Central memory CD8-positive, alpha-beta T cell (primary cell): ENCODE data around the gene EIF3D.

Source experiments
- ATAC-seq: fragments of 150-1000 bp; cut with Tn5 transposase; replicated peaks from 2 replicates; pipeline ENCODE4 v1.10.0; 2022; ENCODE audit warnings: mild to moderate bottlenecking, moderate FRiP score, moderate number of reproducible peaks; ENCODE audit not compliant: poor library complexity, severe bottlenecking; ENCODE audit errors: extremely low read depth
- DNase-seq, 2 donors: peaks; one replicate each; pipeline ENCODE4 v3.0.0; 2021; ENCODE audit warnings: low spot score in 2 of 2
- H3K27ac Mint-ChIP-seq: one replicate; pipeline ENCODE4 v1.8.0; 2022; ENCODE audit warnings: low read depth, mild to moderate bottlenecking, moderate library complexity, mixed read lengths
- H3K27me3 Mint-ChIP-seq: one replicate; pipeline ENCODE4 v1.8.0; 2022; ENCODE audit warnings: mixed read lengths
- H3K36me3 Mint-ChIP-seq: one replicate; pipeline ENCODE4 v1.8.0; 2022; ENCODE audit warnings: mild to moderate bottlenecking, moderate library complexity, mixed read lengths; ENCODE audit not compliant: insufficient read depth
- H3K4me1 Mint-ChIP-seq: one replicate; pipeline ENCODE4 v1.8.0; 2022; ENCODE audit warnings: mixed read lengths
- H3K4me3 Mint-ChIP-seq: one replicate; pipeline ENCODE4 v1.8.0; 2022; ENCODE audit warnings: mild to moderate bottlenecking, moderate library complexity, mixed read lengths
- H3K9me3 Mint-ChIP-seq: one replicate; pipeline ENCODE4 v1.8.0; 2022; ENCODE audit warnings: mixed read lengths

EIF3D gene

GRCh38 chr22:36481393-36482168 lies 47.4 kb downstream of the EIF3D start, which contains the start of gene TXN2:
Gene TXN2 (minus strand): TSS chr22:36481640. CDS start chr22:36480837, 803 bp downstream.
- H3K4me1 Mint-ChIP-seq = peaks cover 22% of the 10 kb centered on the region
- no peaks in the 10 kb centered on the region for H3K9me3 Mint-ChIP-seq
- H3K4me3 Mint-ChIP-seq = peak within 1 kb of the TSS; percentile 84
- H3K27ac Mint-ChIP-seq = peak within 1 kb of the TSS; percentile 86
- DNase-seq = peak; percentile 95 to 98
- H3K27me3 Mint-ChIP-seq = no peaks in the 10 kb centered on the region
- ATAC-seq = peak; percentile 92
- H3K36me3 Mint-ChIP-seq = peaks cover 25% of the 10 kb centered on the region

- H3K27me3 Mint-ChIP-seq = no peaks in the 10 kb centered on the region
- ATAC-seq = no peak
Observed at GRCh38 chr22:36480941-36481392, 48.0 kb downstream of the EIF3D start.

GRCh38 chr22:36478966-36479365 lies 50.0 kb downstream of the EIF3D start:
- no peak overlapping the region for H3K4me3 Mint-ChIP-seq

More at GRCh38 chr22:36480941-36481392, 48.0 kb downstream of the EIF3D start:
- peak overlapping the region; percentile 84 for H3K4me3 Mint-ChIP-seq
- H3K36me3 Mint-ChIP-seq = peaks cover 26% of the 10 kb centered on the region
- peaks cover 22% of the 10 kb centered on the region for H3K4me1 Mint-ChIP-seq
- DNase-seq = no peak
- peak overlapping the region; percentile 86 for H3K27ac Mint-ChIP-seq
- no peaks in the 10 kb centered on the region for H3K9me3 Mint-ChIP-seq

GRCh38 chr22:36475341-36475740 lies 53.6 kb downstream of the EIF3D start:
- Mint-ChIP-seq H3K36me3 (peaks cover 37% of the 10 kb centered on the region), H3K27ac (no peak overlapping the region), H3K27me3 (no peaks in the 10 kb centered on the region), H3K9me3 (no peaks in the 10 kb centered on the region), H3K4me1 (peaks cover 8% of the 10 kb centered on the region), H3K4me3 (no peak overlapping the region)
- DNase-seq (no peak), ATAC-seq (no peak)

More at GRCh38 chr22:36478966-36479365, 50.0 kb downstream of the EIF3D start:
- no peak for DNase-seq
- peaks cover 22% of the 10 kb centered on the region for H3K4me1 Mint-ChIP-seq
- H3K36me3 Mint-ChIP-seq = peaks cover 37% of the 10 kb centered on the region
- no peaks in the 10 kb centered on the region for H3K27me3 Mint-ChIP-seq
- no peak for ATAC-seq
- H3K27ac Mint-ChIP-seq = no peak overlapping the region
- no peaks in the 10 kb centered on the region for H3K9me3 Mint-ChIP-seq

- no peaks in the 10 kb centered on the region for H3K27me3 Mint-ChIP-seq
- H3K4me3 Mint-ChIP-seq = no peak overlapping the region
- ATAC-seq = no peak
- no peak for DNase-seq
- H3K9me3 Mint-ChIP-seq = no peaks in the 10 kb centered on the region
- H3K27ac Mint-ChIP-seq = no peak overlapping the region
- peaks cover 33% of the 10 kb centered on the region for H3K36me3 Mint-ChIP-seq
- peaks cover 11% of the 10 kb centered on the region for H3K4me1 Mint-ChIP-seq
Observed at GRCh38 chr22:36472689-36473088, 56.3 kb downstream of the EIF3D start.

- no peaks in the 10 kb centered on the region for H3K27me3 Mint-ChIP-seq
- H3K27ac Mint-ChIP-seq = no peak overlapping the region
- ATAC-seq (no peak), DNase-seq (no peak)
- H3K4me3 Mint-ChIP-seq = no peak overlapping the region
- H3K9me3 Mint-ChIP-seq = no peaks in the 10 kb centered on the region
- peaks cover 21% of the 10 kb centered on the region for H3K4me1 Mint-ChIP-seq
- peaks cover 26% of the 10 kb centered on the region for H3K36me3 Mint-ChIP-seq
Observed at GRCh38 chr22:36471341-36471821, 57.6 kb downstream of the EIF3D start.

GRCh38 chr22:36470994-36471331 lies 58.0 kb downstream of the EIF3D start:
- ATAC-seq = no peak
- H3K36me3 Mint-ChIP-seq = peaks cover 26% of the 10 kb centered on the region
- no peak overlapping the region for H3K27ac Mint-ChIP-seq
- no peaks in the 10 kb centered on the region for H3K27me3 Mint-ChIP-seq
- no peak overlapping the region for H3K4me3 Mint-ChIP-seq
- H3K9me3 Mint-ChIP-seq = no peaks in the 10 kb centered on the region
- DNase-seq = no peak
- peaks cover 21% of the 10 kb centered on the region for H3K4me1 Mint-ChIP-seq

GRCh38 chr22:36470162-36470993 lies 58.6 kb downstream of the EIF3D start:
- Mint-ChIP-seq H3K4me1 (peaks cover 21% of the 10 kb centered on the region), H3K27me3 (no peaks in the 10 kb centered on the region), H3K27ac (no peak overlapping the region), H3K9me3 (no peaks in the 10 kb centered on the region), H3K4me3 (no peak overlapping the region), H3K36me3 (peaks cover 23% of the 10 kb centered on the region)
- DNase-seq = peak; percentile 68 to 81
- ATAC-seq = peak; percentile 95

GRCh38 chr22:36469094-36469710 lies 59.8 kb downstream of the EIF3D start:
- no peaks in the 10 kb centered on the region for H3K9me3 Mint-ChIP-seq
- H3K4me1 Mint-ChIP-seq = peaks cover 21% of the 10 kb centered on the region
- H3K27me3 Mint-ChIP-seq = no peaks in the 10 kb centered on the region
- no peak overlapping the region for H3K27ac Mint-ChIP-seq
- no peak for ATAC-seq
- DNase-seq = no peak
- H3K4me3 Mint-ChIP-seq = no peak overlapping the region
- peaks cover 16% of the 10 kb centered on the region for H3K36me3 Mint-ChIP-seq

- H3K36me3 Mint-ChIP-seq = peaks cover 13% of the 10 kb centered on the region
- no peaks in the 10 kb centered on the region for H3K9me3 Mint-ChIP-seq
- H3K27me3 Mint-ChIP-seq = no peaks in the 10 kb centered on the region
- H3K4me1 Mint-ChIP-seq = peaks cover 21% of the 10 kb centered on the region
- no peak overlapping the region for H3K27ac Mint-ChIP-seq
- no peak for DNase-seq
- H3K4me3 Mint-ChIP-seq = no peak overlapping the region
- no peak for ATAC-seq
Observed at GRCh38 chr22:36467946-36468345, 61.0 kb downstream of the EIF3D start.

GRCh38 chr22:36467042-36467810 lies 61.7 kb downstream of the EIF3D start:
- ATAC-seq (no peak), DNase-seq (no peak)
- H3K9me3 Mint-ChIP-seq = no peaks in the 10 kb centered on the region
- peaks cover 10% of the 10 kb centered on the region for H3K36me3 Mint-ChIP-seq
- no peak overlapping the region for H3K4me3 Mint-ChIP-seq
- peak overlapping the region; percentile 74 for H3K27ac Mint-ChIP-seq
- no peaks in the 10 kb centered on the region for H3K27me3 Mint-ChIP-seq
- peaks cover 21% of the 10 kb centered on the region for H3K4me1 Mint-ChIP-seq

GRCh38 chr22:36466258-36466657 lies 62.7 kb downstream of the EIF3D start:
- H3K27me3 Mint-ChIP-seq = no peaks in the 10 kb centered on the region
- DNase-seq (no peak), ATAC-seq (no peak)
- H3K4me3 Mint-ChIP-seq = no peak overlapping the region
- H3K27ac Mint-ChIP-seq = peak overlapping the region; percentile 74
- peaks cover 5% of the 10 kb centered on the region for H3K36me3 Mint-ChIP-seq
- peaks cover 21% of the 10 kb centered on the region for H3K4me1 Mint-ChIP-seq
- no peaks in the 10 kb centered on the region for H3K9me3 Mint-ChIP-seq
